Measurements from ENCODE around the gene DLK1.

DLK1 gene

GRCh38 chr14:100692859-100693558 is 33.7 kb upstream of the DLK1 start:
- no peak for DNase-seq (ENCODE audit: low read depth in 1 of 2, low spot score in 1 of 2)

- no peak for DNase-seq (ENCODE audit: low read depth in 1 of 2, low spot score in 1 of 2)
These were observed 32.7 kb upstream of the DLK1 start for GRCh38 chr14:100693877-100694578.

GRCh38 chr14:100694579-100695422 is 31.9 kb upstream of the DLK1 start:
- DNase-seq (ENCODE audit: low read depth in 1 of 2, low spot score in 1 of 2) = no peak

GRCh38 chr14:100695423-100695738 is 31.3 kb upstream of the DLK1 start:
- DNase-seq (ENCODE audit: low read depth in 1 of 2, low spot score in 1 of 2) = no peak

- DNase-seq (ENCODE audit: low read depth in 1 of 2, low spot score in 1 of 2) = no peak
These were observed 30.7 kb upstream of the DLK1 start for GRCh38 chr14:100696008-100696407.

GRCh38 chr14:100696590-100696989 is 30.1 kb upstream of the DLK1 start:
- no peak for DNase-seq (ENCODE audit: low read depth in 1 of 2, low spot score in 1 of 2)

GRCh38 chr14:100698066-100698465 is 28.6 kb upstream of the DLK1 start:
- no peak for DNase-seq (ENCODE audit: low read depth in 1 of 2, low spot score in 1 of 2)

- DNase-seq (ENCODE audit: low read depth in 1 of 2, low spot score in 1 of 2) = no peak
These were observed 27.8 kb upstream of the DLK1 start for GRCh38 chr14:100698666-100699448.

GRCh38 chr14:100701314-100701713 is 25.4 kb upstream of the DLK1 start:
- no peak for DNase-seq (ENCODE audit: low read depth in 1 of 2, low spot score in 1 of 2)

- no peak for DNase-seq (ENCODE audit: low read depth in 1 of 2, low spot score in 1 of 2)
These were observed 24.1 kb upstream of the DLK1 start for GRCh38 chr14:100702590-100702989.

- no peak for DNase-seq (ENCODE audit: low read depth in 1 of 2, low spot score in 1 of 2)
These were observed 23.1 kb upstream of the DLK1 start for GRCh38 chr14:100703386-100704220.

- DNase-seq (ENCODE audit: low read depth in 1 of 2, low spot score in 1 of 2) = no peak
These were observed 20.5 kb upstream of the DLK1 start for GRCh38 chr14:100706200-100706599.

GRCh38 chr14:100706860-100707259 is 19.8 kb upstream of the DLK1 start:
- DNase-seq (ENCODE audit: low read depth in 1 of 2, low spot score in 1 of 2) = no peak

- no peak for DNase-seq (ENCODE audit: low read depth in 1 of 2, low spot score in 1 of 2)
These were observed 18.0 kb upstream of the DLK1 start for GRCh38 chr14:100708425-100709288.

GRCh38 chr14:100709289-100710284 is 17.1 kb upstream of the DLK1 start:
- peak in 1 of 2 donors; percentile 6 for DNase-seq (ENCODE audit: low read depth in 1 of 2, low spot score in 1 of 2)

- DNase-seq (ENCODE audit: low read depth in 1 of 2, low spot score in 1 of 2) = no peak
These were observed 16.3 kb upstream of the DLK1 start for GRCh38 chr14:100710391-100710790.

GRCh38 chr14:100710826-100711462 is 15.7 kb upstream of the DLK1 start:
- no peak for DNase-seq (ENCODE audit: low read depth in 1 of 2, low spot score in 1 of 2)

GRCh38 chr14:100711493-100711892 is 15.2 kb upstream of the DLK1 start:
- no peak for DNase-seq (ENCODE audit: low read depth in 1 of 2, low spot score in 1 of 2)

Data from activated T-helper 1 cell treated with anti-CD3 and anti-CD28 coated beads, Interleukin-2, amount 50 U/mL, for 16 hours (primary cell).